Activated CD4-positive, alpha-beta T cell treated with anti-CD3 and anti-CD28 coated beads for 24 hours (primary cell): ENCODE results near the gene MME.

Experiments used
- DNase-seq, 2 donors: peaks; one replicate each; pipeline ENCODE4 v3.0.0-alpha.2; 2020; ENCODE audit warnings: low read depth in 2 of 2

MME gene

GRCh38 chr3:155147588-155147987, 67.5 kb downstream of the MME start:
- no peak for DNase-seq

GRCh38 chr3:155149494-155149893, 69.4 kb downstream of the MME start:
- DNase-seq, result no peak

DNA sequence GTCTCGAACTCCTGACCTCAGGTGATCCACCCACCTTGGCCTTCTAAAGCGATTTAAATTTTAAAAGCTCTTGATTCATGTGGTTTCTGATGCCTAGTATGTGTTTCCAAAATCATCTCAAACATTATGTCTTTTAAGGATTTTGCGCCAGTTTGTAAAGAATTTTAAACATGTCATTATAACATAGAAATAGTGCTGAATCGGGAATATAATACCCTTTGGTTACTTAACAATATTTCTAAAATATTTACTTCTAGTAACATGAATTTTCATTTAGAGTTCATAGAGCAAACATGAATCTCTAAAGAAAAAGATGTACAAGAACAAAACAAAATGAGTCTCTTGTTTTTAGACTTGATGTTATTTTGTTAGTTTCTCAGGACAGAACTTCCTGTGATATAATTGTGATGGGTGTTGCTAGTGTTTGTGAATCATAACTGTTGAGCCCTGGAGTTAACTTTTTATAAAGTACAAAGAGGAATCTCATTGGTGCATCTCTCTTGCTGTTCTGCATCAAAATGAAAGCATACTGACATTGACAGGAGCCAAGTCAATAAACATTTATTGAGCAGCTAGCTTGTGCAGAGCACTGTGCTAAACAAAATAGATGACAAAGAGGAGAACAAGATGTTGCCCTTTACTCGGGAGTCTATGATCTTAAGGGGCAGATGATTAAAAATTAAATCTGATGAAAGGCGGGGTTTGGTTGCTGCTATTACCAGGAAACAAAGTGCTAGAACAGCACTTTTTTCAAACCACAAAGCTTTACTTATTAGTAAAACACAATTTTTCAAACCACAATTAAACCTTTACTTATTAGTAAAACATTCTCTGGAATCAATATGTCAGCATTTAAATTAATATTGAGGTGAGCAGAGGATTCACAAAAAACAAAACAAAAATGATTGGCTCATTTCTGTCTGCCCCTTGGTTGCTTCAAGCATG, 73.4 kb downstream of the MME start:
- DNase-seq, result no peak

DNA sequence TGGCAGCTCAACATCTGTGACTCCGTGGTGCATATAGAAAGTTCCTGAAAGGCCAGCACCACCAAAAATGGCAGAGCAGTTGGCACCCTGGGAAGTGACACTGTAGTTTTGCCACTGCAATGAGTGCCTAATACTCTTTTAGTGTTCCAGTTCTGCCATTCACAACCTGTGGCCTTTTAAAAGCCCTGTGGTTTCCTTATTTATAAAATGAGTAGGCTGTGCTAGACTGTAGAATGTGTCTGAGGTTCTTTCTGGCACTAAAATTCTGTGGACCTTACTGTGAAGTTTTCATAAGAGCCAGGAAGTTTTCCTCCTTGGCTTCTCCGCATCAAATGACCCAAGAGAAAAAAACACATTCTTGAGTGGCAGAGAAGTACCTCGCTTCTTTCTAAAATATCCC, 74.1 kb downstream of the MME start:
- DNase-seq, result no peak

DNA sequence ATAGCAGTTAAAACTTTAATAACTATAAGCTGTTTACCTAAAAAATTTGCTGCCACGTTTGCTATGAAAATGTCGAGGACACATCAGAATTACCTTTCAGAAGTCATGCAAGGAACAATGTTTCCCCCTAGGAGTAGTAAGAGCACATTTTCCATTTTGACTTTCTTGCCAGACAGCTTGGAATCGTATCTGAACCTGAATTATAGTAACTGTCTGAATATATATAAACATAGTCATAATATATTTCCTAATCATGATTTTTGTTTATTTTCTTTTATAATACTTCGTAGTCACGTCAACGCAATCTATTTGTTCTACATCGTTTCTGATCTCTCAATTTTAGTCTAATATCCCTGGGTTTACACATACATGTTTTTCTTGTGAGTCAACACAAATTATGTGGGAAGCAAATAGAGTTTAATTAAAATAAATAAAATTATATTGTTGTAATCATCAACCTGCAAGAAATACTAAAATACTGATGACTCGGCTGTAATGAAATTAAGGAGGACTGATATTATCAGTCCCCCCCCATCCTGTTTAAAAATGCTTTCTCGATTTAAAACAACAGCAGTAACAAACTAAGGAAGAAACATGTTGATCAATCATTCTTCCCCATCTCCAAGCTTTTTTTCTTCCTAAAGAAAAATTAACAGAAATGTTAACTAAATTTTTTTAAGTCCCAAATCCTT, 78.4 kb downstream of the MME start:
- no peak for DNase-seq

- DNase-seq, result no peak
Observed at GRCh38 chr3:155159301-155159700, 79.2 kb downstream of the MME start.

DNA sequence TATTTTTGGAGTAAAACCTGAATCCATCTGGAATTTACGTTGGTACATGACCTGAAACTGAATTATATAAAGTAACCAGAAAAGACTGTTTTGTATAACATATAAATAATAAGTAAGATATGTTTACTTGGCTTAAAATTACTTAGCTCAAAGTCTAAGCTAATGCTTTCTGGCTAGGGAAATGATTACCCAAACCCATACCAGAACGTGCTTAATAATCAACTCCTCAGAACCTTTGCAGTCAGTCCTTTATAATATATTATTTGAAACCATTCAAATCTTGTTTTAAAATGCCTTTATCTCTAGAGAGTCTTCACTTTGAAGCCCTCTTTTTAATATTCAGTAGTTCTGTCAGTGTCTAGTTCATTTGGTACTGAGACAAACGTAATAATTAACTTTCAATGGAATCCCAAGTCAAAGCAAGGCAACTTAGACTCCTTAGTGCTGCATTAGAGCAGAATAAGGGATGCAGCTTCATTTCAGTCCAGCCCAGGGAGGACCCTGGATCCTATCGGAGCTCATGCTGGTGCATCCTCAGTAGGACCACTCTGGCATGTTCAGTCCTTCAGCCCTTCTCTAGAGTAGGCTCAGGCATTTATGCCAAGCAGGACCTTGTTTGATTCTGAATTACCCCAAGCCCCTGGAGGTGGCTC, 81.6 kb downstream of the MME start:
- DNase-seq, result no peak

GRCh38 chr3:155164306-155164705, 84.2 kb downstream of the MME start:
- no peak for DNase-seq

- DNase-seq, result no peak
Observed at GRCh38 chr3:155166441-155166840, 86.3 kb downstream of the MME start.

DNA sequence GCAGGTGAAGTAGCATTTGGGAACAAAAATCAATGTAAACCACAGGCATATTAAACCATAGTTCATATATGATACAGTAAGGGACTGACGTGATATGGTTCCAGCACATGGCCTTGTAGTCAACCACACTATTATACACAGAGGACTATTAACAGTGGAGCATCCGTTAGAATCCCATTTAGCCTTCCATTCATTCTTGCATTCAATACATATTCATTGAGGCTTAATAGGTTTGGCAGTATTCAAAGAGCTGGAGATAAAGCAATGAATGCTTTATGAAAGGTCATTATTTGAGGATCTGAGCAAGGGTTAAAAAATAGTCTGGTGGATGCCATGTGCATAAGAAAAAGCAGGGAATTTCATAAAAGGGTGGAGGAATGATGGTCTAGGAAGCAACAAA, 89.1 kb downstream of the MME start:
- no peak for DNase-seq

DNA sequence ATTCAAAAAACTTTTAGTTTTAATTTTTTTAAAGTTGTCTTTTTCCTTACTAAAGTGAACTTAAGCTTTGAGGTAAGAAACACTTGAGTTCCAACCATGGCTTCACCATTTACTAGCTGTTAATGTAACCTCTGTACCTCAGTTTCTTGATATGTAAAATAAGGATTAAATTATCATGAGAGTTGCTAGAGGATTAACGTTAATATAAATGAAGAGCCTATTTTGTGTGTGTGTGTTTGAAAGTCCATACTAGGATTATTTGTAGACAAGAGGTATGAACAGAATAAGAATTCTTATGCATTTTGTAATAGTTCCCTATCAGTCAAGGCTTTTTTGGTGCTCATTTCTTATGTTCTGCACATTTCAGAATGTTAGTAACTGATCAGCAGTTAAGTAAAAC, 93.7 kb downstream of the MME start:
- DNase-seq, result no peak

DNA sequence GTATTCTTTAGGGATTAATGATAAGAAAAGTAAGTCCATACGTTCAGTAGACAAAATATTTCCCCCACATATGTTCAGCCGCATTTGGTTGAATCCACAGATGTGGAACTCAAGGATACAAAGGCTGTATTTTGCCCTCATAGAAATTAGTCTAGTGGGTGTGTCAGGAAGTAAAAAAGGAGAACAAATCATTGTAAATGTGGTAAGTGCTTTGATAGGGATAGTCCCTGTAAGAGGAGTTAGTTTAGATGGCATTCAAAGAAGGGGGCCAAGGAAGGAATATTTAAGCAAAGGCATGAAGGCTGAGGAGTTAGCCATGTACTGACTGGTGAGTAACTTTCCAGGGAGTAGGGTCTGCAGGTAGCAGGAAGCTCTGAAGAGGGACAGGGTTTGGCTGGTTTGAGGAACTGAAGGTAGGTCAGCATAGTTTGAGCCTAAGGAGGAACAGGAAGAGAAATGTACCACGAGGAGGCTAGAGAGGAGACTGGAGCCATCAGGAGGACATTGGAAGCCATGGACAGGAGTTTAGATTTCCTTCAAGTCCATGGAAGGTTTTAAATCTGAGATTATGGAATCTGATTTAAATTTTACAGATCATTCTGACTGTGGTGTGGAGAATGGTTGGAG, 98.8 kb downstream of the MME start:
- no peak for DNase-seq

DNA sequence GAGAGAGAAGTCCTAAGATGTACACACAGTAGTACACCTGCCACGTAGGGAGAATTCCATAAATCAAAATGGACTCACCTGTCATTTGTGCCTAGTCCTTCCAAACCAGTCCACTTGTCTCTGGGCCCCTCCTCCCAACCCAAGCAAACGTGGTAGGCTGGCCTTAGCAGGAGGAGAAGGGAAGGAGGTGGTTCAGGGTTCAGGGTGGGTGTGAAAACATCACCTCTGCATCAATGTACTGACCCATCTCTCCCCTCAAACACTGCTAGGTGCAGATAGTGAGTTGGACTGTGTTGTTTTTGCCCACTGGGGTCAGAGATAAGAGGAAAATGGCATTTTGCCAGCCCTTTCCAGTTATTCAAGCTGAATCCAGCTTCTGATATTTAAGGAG, 99.3 kb downstream of the MME start:
- no peak for DNase-seq

DNA sequence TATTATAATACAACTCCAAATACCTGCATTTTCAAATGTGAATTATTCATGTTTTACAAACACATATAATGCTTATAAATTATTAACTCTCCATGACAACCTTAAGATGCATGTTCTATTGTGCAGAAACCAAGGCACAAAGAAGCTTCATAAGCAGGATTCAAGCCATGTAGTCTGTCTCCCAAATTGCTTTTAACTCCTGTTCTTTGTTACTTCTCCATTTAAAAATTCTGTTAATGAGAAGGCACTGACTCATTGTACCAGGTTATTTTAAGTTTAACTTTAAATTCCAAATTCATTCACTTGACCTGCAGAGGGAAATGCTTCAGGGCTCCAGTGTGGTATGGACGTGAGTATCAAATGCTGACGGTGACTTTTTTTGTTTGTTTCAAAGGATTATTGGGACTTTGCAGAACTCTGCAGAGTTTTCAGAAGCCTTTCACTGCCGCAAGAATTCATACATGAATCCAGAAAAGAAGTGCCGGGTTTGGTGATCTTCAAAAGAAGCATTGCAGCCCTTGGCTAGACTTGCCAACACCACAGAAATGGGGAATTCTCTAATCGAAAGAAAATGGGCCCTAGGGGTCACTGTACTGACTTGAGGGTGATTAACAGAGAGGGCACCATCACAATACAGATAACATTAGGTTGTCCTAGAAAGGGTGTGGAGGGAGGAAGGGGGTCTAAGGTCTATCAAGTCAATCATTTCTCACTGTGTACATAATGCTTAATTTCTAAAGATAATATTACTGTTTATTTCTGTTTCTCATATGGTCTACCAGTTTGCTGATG, 100.0 kb downstream of the MME start:
- no peak for DNase-seq

GRCh38 chr3:155182467-155182866, 102.3 kb downstream of the MME start:
- DNase-seq, result no peak

DNA sequence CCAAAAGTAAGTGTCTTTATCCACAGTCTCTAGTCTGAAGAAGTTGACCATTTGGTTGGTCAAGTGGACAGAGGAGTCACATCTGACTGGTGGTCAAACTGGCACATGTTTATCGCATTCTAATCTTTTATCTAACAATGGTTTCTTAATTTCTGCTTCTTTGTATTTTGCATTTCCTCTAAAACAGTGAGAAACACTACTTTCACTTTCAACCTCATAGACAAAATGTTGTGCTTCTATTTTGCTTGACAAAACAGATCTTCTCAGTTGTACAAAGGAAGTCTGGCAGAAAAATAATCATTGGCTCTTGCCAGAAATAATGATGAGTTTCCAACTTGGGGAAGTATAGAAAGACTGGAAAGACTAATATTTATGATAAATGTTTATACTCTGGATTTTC, 103.9 kb downstream of the MME start:
- no peak for DNase-seq

- DNase-seq, result no peak
Observed at GRCh38 chr3:155185631-155186071, 105.5 kb downstream of the MME start.

- DNase-seq, result no peak
Observed at GRCh38 chr3:155188031-155188430, 107.9 kb downstream of the MME start.

DNA sequence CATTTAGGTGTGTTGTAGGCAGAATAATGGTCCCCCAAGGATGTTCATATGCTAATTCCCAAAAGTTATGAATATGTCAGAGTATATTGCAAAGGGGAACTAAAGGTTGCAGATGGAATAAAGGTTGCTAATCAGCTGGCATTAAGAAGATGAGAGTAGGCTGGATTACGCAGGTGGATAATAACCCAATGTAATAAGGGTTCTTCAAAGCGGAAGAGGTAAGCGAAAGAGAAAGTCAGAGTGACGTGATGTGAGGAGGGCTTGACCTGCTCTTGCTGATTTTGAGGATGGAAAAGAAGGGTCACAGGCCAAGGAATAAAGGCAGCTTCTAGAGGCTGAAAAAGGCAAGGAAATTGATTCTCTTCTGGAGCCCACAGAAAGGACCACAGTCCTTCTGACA, 109.4 kb downstream of the MME start:
- DNase-seq, result no peak

- no peak for DNase-seq
Observed at GRCh38 chr3:155190691-155191090, 110.6 kb downstream of the MME start.
